Stimulated activated CD4-positive, alpha-beta T cell treated with anti-CD3 and anti-CD28 coated beads, Interleukin-2, amount 100 ng/mL, for 4 hours (primary cell): ENCODE results near the gene C17orf107.

Experiments
- DNase-seq: peaks from one replicate; pipeline ENCODE4 v3.0.0-alpha.2; 2020; ENCODE audit warnings: low read depth

The C17orf107 gene

DNA sequence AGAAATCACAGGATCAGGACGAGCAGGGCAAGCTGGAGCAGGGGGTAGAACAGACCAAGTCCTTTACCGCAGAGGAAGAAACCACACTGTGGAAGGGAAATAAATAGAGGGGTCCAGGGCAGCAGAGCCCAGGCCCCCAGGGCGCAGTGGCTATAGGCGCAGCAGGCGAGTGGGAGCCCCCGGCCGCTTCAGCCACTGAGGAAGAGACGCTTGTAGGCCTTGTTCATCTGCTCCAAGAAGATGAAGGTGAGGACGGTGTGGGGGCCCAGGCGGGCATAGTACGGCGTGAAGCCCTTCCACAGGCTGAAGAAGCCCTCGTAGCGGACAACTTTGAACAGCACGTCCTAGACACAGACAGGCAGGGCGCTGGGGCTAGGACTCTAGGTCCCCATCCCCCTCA is 38.2 kb downstream of the C17orf107 start:
- DNase-seq, result no peak

DNA sequence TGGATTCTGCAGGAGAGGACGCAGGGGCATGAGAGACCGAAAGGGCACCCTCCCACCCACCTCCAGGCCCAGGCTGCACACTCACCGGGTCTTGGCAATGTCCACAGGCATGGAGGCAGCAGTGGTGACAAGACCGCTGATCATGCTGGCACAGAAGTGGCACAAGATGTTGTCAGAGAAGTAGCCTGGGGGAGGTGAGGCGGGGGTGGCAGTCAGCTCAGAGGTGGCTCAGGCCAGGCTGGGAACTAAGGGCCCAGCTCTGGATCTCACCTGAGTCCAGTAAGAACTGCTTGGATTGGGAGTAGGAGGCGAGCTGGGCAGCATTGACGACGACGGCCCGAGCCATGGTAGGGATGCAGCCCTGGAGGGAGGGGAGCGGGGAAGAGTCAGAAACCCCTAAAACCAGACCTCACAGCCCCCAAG is 38.7 kb downstream of the C17orf107 start:
- no peak for DNase-seq

- DNase-seq, result no peak
These were observed 39.6 kb downstream of the C17orf107 start for GRCh38 chr17:4938688-4939545.

DNA sequence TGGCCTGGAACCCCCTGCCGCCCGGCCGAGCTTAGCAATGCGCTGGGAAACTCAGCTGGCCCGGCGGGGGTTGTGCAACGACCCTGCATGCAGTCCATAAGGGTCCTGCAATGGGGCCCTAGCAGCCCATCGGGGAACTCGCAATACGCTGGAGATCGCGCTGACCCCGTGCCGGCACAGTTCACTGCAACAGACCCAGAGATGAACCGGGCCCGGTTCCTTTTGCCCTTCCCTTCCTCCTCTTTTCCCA is 40.1 kb downstream of the C17orf107 start:
- no peak for DNase-seq

DNA sequence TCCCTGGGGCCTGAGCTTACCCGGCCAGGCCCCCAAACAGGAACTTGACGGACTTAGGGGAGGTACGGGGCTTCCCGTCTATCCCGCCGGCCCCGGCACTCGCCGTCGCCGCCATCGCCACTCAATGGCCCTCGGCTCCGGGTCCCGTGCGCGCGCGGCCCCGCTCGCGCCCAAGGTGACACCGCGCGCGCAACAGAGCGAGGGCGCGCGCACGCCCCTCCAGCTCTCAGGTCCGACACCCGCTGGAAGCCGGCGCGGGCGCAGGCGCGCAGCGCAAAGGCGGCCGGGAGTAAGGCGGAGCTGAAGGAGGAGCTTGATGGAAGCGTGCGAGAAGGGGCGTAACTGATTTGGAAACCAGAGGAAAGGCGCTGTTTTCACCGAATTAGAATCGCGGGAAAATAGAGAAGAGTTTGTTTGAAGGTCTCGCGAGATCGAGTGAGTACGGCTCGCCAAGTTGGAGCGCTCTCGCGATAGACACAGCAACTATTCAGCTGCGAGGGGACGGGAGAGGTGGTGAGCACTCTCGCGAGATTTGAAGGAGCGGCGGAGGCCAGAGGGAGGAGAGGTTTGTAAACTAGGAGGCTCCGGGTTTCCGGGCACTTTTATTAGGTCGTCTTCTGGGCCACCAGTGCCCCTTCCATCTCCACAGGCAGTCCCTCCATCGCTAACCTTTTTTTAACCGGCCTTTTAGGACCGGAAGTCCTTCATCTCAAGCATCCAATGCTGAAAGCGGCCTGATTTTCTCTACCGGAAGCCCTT is 40.6 kb downstream of the C17orf107 start, which contains the start of the genes RNF167 and SLC25A11:
RNF167 (plus strand) TSS at position 473 of the 759 bp plus-strand sequence. CDS start 642 bp downstream, outside the sequence.
SLC25A11 (minus strand) TSS at position 251 of the 759 bp plus-strand sequence; CDS start at position 115, 136 bp downstream.
- peak; percentile 95 for DNase-seq

DNA sequence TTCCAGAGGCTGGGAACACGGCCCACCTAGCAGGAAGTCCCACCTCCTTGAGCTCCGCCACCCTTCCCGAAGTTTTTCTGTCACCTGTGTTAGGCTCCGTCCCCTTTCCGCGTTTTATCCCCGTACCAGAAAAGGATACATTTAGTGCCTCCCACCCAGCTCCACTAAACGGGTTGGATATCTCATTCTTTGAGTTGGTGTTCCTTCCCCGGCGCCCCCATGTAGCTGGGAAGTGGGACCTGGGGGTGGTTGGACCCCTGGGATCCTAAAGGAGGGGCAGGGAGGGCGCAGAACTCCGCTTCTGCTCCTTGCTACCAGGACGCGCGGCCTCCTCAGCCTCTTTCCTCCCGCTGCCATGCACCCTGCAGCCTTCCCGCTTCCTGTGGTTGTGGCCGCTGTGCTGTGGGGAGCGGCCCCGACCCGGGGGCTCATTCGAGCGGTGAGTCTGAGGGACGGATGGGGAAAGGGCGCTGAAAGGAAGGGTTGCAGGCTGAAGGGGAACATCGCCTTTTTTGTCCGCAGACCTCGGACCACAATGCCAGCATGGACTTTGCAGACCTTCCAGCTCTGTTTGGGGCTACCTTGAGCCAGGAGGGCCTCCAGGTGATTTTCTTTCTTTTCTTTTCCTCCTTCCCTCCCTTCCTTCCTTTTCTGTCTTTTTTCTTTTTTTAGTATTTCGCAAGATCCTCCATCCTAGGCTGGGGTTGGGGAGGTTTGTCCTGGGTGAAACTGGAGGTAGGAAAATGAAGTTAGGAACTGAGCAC is 41.4 kb downstream of the C17orf107 start:
- DNase-seq, result no peak

- DNase-seq, result no peak
These were observed 41.9 kb downstream of the C17orf107 start for GRCh38 chr17:4941319-4941610.

GRCh38 chr17:4942760-4943508 is 43.6 kb downstream of the C17orf107 start:
- no peak for DNase-seq

GRCh38 chr17:4944163-4944553 is 44.8 kb downstream of the C17orf107 start:
- no peak for DNase-seq

DNA sequence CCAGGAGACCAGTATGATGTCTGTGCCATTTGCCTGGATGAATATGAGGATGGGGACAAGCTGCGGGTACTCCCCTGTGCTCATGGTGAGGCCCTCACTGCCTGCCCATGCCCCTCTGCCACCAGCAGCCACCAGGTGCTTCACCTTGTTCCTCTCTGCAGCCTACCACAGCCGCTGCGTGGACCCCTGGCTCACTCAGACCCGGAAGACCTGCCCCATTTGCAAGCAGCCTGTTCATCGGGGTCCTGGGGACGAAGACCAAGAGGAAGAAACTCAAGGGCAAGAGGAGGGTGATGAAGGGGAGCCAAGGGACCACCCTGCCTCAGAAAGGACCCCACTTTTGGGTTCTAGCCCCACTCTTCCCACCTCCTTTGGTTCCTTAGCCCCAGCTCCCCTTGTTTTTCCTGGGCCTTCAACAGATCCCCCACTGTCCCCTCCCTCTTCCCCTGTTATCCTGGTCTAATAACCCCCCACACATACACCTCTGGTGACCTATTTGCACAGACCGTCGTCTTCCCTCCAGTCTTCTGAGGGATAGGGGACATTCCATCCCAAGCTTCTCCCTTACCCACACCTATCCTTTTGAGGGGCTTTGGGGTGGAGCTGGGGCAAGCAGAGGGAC is 45.3 kb downstream of the C17orf107 start:
- DNase-seq, result no peak

- DNase-seq, result peak; percentile 85
These were observed 46.0 kb downstream of the C17orf107 start for GRCh38 chr17:4945176-4945943.

GRCh38 chr17:4945944-4946280 is 46.6 kb downstream of the C17orf107 start:
- DNase-seq, result no peak

GRCh38 chr17:4946312-4946976 is 47.1 kb downstream of the C17orf107 start:
- no peak for DNase-seq

GRCh38 chr17:4947010-4947410 is 47.7 kb downstream of the C17orf107 start:
- no peak for DNase-seq

GRCh38 chr17:4947411-4948165 is 48.3 kb downstream of the C17orf107 start:
- peak; percentile 42 for DNase-seq

- peak; percentile 85 for DNase-seq
These were observed 49.0 kb downstream of the C17orf107 start, which contains the start of gene PFN1 for GRCh38 chr17:4948166-4948930. PFN1 (minus strand) TSS chr17:4948530; CDS start chr17:4948394, 136 bp downstream.

- peak; percentile 61 for DNase-seq
These were observed 49.6 kb downstream of the C17orf107 start for GRCh38 chr17:4948931-4949320.

GRCh38 chr17:4949321-4950074 is 50.2 kb downstream of the C17orf107 start:
- DNase-seq, result peak; percentile 67
